KOPT-K1 (cell line): ENCODE measurements around the gene FCHSD1.

ENCODE experiments used
- H3K27ac ChIP-seq: fragments of 200-600 bp; sonication (generic); 2 replicates; pipeline ENCODE4 v1.5.1; 2016; ENCODE audit warnings: antibody characterized with exemption, mild to moderate bottlenecking, low read depth, low read length; ENCODE audit not compliant: poor library complexity, severe bottlenecking
- H3K36me3 ChIP-seq: fragments of 200-600 bp; sonication (generic); 2 replicates; pipeline ENCODE4 v1.5.1; 2017; ENCODE audit warnings: antibody characterized with exemption, mild to moderate bottlenecking, low read length, moderate library complexity; ENCODE audit not compliant: insufficient read depth
- H3K9me3 ChIP-seq: fragments of 200-600 bp; sonication (generic); 2 replicates; pipeline ENCODE4 v1.5.1; 2017; ENCODE audit warnings: antibody characterized with exemption, low read length, mild to moderate bottlenecking; ENCODE audit not compliant: insufficient read depth, poor library complexity, severe bottlenecking

The FCHSD1 gene

GRCh38 chr5:141650851-141651727 is at the start of gene FCHSD1:
TSS of gene FCHSD1 (minus strand) at chr5:141651418. CDS start at chr5:141651368, 50 bp downstream.
- H3K36me3 ChIP-seq = no peaks in the 10 kb centered on the region
- no peaks in the 10 kb centered on the region for H3K9me3 ChIP-seq
- H3K27ac ChIP-seq = no peak within 1 kb of the TSS

GRCh38 chr5:141697586-141697985 is 46.4 kb upstream of the FCHSD1 start:
- no peaks in the 10 kb centered on the region for H3K36me3 ChIP-seq
- no peaks in the 10 kb centered on the region for H3K9me3 ChIP-seq
- no peak overlapping the region for H3K27ac ChIP-seq

- Histone ChIP-seq H3K9me3 (no peaks in the 10 kb centered on the region), H3K27ac (no peak overlapping the region), H3K36me3 (no peaks in the 10 kb centered on the region)
Measured at GRCh38 chr5:141696431-141696830, 45.2 kb upstream of the FCHSD1 start.

- Histone ChIP-seq H3K9me3 (no peaks in the 10 kb centered on the region), H3K36me3 (no peaks in the 10 kb centered on the region), H3K27ac (no peak overlapping the region)
Measured at GRCh38 chr5:141695627-141696215, 44.5 kb upstream of the FCHSD1 start.

GRCh38 chr5:141694479-141694878 is 43.3 kb upstream of the FCHSD1 start:
- H3K27ac ChIP-seq = no peak overlapping the region
- H3K36me3 ChIP-seq = no peaks in the 10 kb centered on the region
- H3K9me3 ChIP-seq = no peaks in the 10 kb centered on the region

GRCh38 chr5:141692919-141693725 is 41.9 kb upstream of the FCHSD1 start:
- Histone ChIP-seq H3K9me3 (no peaks in the 10 kb centered on the region), H3K36me3 (no peaks in the 10 kb centered on the region), H3K27ac (no peak overlapping the region)

- Histone ChIP-seq H3K36me3 (no peaks in the 10 kb centered on the region), H3K27ac (no peak overlapping the region), H3K9me3 (no peaks in the 10 kb centered on the region)
Measured at GRCh38 chr5:141692533-141692888, 41.3 kb upstream of the FCHSD1 start.

- no peaks in the 10 kb centered on the region for H3K9me3 ChIP-seq
- H3K36me3 ChIP-seq = no peaks in the 10 kb centered on the region
- no peak overlapping the region for H3K27ac ChIP-seq
Measured at GRCh38 chr5:141691867-141692532, 40.8 kb upstream of the FCHSD1 start.

GRCh38 chr5:141691286-141691866 is 40.2 kb upstream of the FCHSD1 start:
- Histone ChIP-seq H3K27ac (no peak overlapping the region), H3K36me3 (no peaks in the 10 kb centered on the region), H3K9me3 (no peaks in the 10 kb centered on the region)

- Histone ChIP-seq H3K27ac (no peak overlapping the region), H3K9me3 (no peaks in the 10 kb centered on the region), H3K36me3 (no peaks in the 10 kb centered on the region)
Measured at GRCh38 chr5:141686648-141687416, 35.6 kb upstream of the FCHSD1 start.

GRCh38 chr5:141685591-141685990 is 34.4 kb upstream of the FCHSD1 start:
- H3K27ac ChIP-seq = no peak overlapping the region
- H3K9me3 ChIP-seq = no peaks in the 10 kb centered on the region
- H3K36me3 ChIP-seq = no peaks in the 10 kb centered on the region

GRCh38 chr5:141683596-141684141 is 32.5 kb upstream of the FCHSD1 start:
- H3K9me3 ChIP-seq = no peaks in the 10 kb centered on the region
- no peak overlapping the region for H3K27ac ChIP-seq
- no peaks in the 10 kb centered on the region for H3K36me3 ChIP-seq

- no peaks in the 10 kb centered on the region for H3K36me3 ChIP-seq
- H3K9me3 ChIP-seq = no peaks in the 10 kb centered on the region
- no peak within 1 kb of the TSS for H3K27ac ChIP-seq
Measured at GRCh38 chr5:141681695-141682641, 30.8 kb upstream of the FCHSD1 start, which contains the start of gene ARAP3. TSS of gene ARAP3 (minus strand) at chr5:141682230. CDS start at chr5:141680486, 1,744 bp downstream.
